ENCODE results near the gene ZNF789. TPM values are rescaled to one million over a fixed set of nuclear protein-coding genes. Genes with fewer than 3 reads are reported as not detected.

The ZNF789 gene
- total and polyA plus RNA-seq, 2 of the 4 experiments (the other 2 are of a cell fraction) = 4.8 to 8.9 TPM

DNA sequence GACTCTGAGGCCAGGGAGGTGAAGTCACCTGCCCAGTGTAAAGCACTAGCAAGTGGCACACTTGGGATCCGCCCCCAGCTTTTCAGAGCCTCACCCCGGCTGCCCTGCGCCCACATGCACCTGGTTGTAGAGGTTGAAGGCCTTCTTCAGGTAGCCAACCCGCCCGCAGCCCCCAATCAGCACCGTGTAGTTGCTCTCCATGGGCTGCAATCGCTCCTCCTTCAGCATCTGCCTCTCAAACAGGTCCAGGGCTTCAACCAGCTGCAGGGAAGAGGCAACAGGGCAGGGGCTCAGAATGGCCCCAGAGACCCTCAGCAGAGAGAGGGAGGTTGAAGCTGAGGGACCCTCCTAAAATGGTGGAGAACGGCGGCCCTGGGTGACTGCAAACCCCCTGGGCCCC, 39.5 kb upstream of the ZNF789 start:
- 97% methylated on average over 7 of the region's 9 CpGs; no CpG with 5 or more reads in 1 of the 2 experiments for WGBS, 2 experiments (ENCODE audit: extremely low coverage in 2 of 2, insufficient read length in 1 of 2)

More for the DNA sequence above, 39.5 kb upstream of the ZNF789 start:
- Histone ChIP-seq H3K36me3 (ENCODE audit: control insufficient read depth, insufficient read depth, low read length) (peaks cover 50% of the 10 kb centered on the region), H4K5ac (ENCODE audit: low read depth, low read length) (no peak overlapping the region), H2AFZ (replicated peaks; ENCODE audit: low read length, poor library complexity) (no peak overlapping the region), H3K9me3 (ENCODE audit: control insufficient read depth, insufficient read depth, low read length) (no peaks in the 10 kb centered on the region), H3K79me1 (ENCODE audit: low read depth in 1 of 2, low read length in 2 of 2) (peaks cover 13 to 18% of the 10 kb centered on the region in 2 experiments), H3K23ac (ENCODE audit: low read depth, low read length) (no peak overlapping the region), H3K27me3 (ENCODE audit: control insufficient read depth, insufficient read depth, low read length) (no peaks in the 10 kb centered on the region), H3K4ac (ENCODE audit: low read depth, low read length) (no peak overlapping the region), H2AK9ac (replicated peaks; ENCODE audit: low read depth, low read length, poor library complexity) (peak overlapping the region; percentile 42), H3K4me3 (ENCODE audit: insufficient read depth, low read depth, low read length) (no peak overlapping the region), H2BK20ac (ENCODE audit: low read depth, low read length) (no peak overlapping the region), H3K14ac (replicated peaks; ENCODE audit: low read depth, low read length) (no peak overlapping the region), H2BK15ac (ENCODE audit: low read depth, low read length) (no peak overlapping the region), H3K27ac (ENCODE audit: insufficient read depth, low read length) (no peak overlapping the region), H3K4me1 (ENCODE audit: control insufficient read depth, insufficient read depth, low read length) (no peaks in the 10 kb centered on the region), H3K4me2 (ENCODE audit: low read depth, low read length) (no peak overlapping the region), H3K9ac (ENCODE audit: low read depth, low read length) (no peak overlapping the region), H3K56ac (ENCODE audit: extremely low read depth, insufficient read depth, low read length) (no peak overlapping the region), H4K8ac (ENCODE audit: low read depth in 2 of 2, low read length in 2 of 2) (no peak overlapping the region), H4K91ac (ENCODE audit: insufficient read depth, low read depth, low read length) (no peak overlapping the region), H4K20me1 (ENCODE audit: insufficient read depth, low read length) (no peaks in the 10 kb centered on the region; the same call in none of the 2 replicates), H2AK5ac (ENCODE audit: low read depth, low read length) (no peak overlapping the region), H3K18ac (ENCODE audit: low read depth, low read length) (no peak overlapping the region), H3K9me1 (ENCODE audit: insufficient read depth, low read length) (0 out of 2 replicates have a peak, but pooled peaks cover 3% of the 10 kb centered on the region), H2BK5ac (ENCODE audit: low read depth, low read length, poor library complexity, severe bottlenecking) (no peak overlapping the region), H2BK120ac (ENCODE audit: low read depth, low read length) (no peak overlapping the region)
- ChIA-PET CTCF (no interaction called here), POLR2A (ENCODE audit: unreplicated experiment) (no interaction called here)
- TF ChIP-seq RFX5 (IDR thresholded peaks at IDR 0.05; ENCODE audit: low read depth, low read length) = no peak
- TF ChIP-seq SMC3 (IDR thresholded peaks at IDR 0.05; ENCODE audit: low read depth, low read length) = no peak
- TF ChIP-seq MAZ (IDR thresholded peaks at IDR 0.05; ENCODE audit: borderline replicate concordance, low read depth, low read length) = no peak
- TF ChIP-seq CEBPB (IDR thresholded peaks at IDR 0.05; ENCODE audit: low read depth, low read length) = no peak
- TF ChIP-seq POLR2A (IDR thresholded peaks at IDR 0.05; ENCODE audit: low read depth, low read length) = no peak
- no peak for TF ChIP-seq RAD21 (IDR thresholded peaks at IDR 0.05; ENCODE audit: low read length)
- TF ChIP-seq, protein P1, sequence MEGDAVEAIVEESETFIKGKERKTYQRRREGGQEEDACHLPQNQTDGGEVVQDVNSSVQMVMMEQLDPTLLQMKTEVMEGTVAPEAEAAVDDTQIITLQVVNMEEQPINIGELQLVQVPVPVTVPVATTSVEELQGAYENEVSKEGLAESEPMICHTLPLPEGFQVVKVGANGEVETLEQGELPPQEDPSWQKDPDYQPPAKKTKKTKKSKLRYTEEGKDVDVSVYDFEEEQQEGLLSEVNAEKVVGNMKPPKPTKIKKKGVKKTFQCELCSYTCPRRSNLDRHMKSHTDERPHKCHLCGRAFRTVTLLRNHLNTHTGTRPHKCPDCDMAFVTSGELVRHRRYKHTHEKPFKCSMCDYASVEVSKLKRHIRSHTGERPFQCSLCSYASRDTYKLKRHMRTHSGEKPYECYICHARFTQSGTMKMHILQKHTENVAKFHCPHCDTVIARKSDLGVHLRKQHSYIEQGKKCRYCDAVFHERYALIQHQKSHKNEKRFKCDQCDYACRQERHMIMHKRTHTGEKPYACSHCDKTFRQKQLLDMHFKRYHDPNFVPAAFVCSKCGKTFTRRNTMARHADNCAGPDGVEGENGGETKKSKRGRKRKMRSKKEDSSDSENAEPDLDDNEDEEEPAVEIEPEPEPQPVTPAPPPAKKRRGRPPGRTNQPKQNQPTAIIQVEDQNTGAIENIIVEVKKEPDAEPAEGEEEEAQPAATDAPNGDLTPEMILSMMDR (conservative IDR thresholded peaks at IDR 0.05; ENCODE audit: low read depth, low read length) = no peak
- no peak for TF ChIP-seq NFE2L2 (IDR thresholded peaks at IDR 0.05; ENCODE audit: low read depth, low read length)
- no peak for TF ChIP-seq FOS (IDR thresholded peaks at IDR 0.05; ENCODE audit: low read depth, low read length)
- no peak for TF ChIP-seq BHLHE40 (IDR thresholded peaks at IDR 0.05; ENCODE audit: low read depth, low read length)
- no peak for TF ChIP-seq MAFK (IDR thresholded peaks at IDR 0.05; ENCODE audit: low read depth, low read length)
- TF ChIP-seq RCOR1 (IDR thresholded peaks at IDR 0.05; ENCODE audit: insufficient replicate concordance, low read length) = no peak
- no peak for TF ChIP-seq CHD1 (IDR thresholded peaks at IDR 0.05; ENCODE audit: low read depth, low read length)
- TF ChIP-seq, protein P2, sequence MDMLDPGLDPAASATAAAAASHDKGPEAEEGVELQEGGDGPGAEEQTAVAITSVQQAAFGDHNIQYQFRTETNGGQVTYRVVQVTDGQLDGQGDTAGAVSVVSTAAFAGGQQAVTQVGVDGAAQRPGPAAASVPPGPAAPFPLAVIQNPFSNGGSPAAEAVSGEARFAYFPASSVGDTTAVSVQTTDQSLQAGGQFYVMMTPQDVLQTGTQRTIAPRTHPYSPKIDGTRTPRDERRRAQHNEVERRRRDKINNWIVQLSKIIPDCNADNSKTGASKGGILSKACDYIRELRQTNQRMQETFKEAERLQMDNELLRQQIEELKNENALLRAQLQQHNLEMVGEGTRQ (IDR thresholded peaks at IDR 0.05; ENCODE audit: low read depth, low read length) = no peak
- TF ChIP-seq, protein P3, sequence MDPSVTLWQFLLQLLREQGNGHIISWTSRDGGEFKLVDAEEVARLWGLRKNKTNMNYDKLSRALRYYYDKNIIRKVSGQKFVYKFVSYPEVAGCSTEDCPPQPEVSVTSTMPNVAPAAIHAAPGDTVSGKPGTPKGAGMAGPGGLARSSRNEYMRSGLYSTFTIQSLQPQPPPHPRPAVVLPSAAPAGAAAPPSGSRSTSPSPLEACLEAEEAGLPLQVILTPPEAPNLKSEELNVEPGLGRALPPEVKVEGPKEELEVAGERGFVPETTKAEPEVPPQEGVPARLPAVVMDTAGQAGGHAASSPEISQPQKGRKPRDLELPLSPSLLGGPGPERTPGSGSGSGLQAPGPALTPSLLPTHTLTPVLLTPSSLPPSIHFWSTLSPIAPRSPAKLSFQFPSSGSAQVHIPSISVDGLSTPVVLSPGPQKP (IDR thresholded peaks at IDR 0.05; ENCODE audit: borderline replicate concordance, low read depth, low read length) = no peak
- no peak for TF ChIP-seq MXI1 (IDR thresholded peaks at IDR 0.05; ENCODE audit: borderline replicate concordance, low read depth, low read length)
- dilution Hi-C loops (cut with HindIII; ENCODE audit: low sequenced_read_pairs, unreplicated experiment) (no loop called here), in situ Hi-C loops (cut with MboI; ENCODE audit: low sequenced_read_pairs) (no loop called here), intact Hi-C loops (cut with micrococcal nuclease) (no loop called here)
- no TSS peak for BruUV-seq (replicated peaks)
- DNase-seq = no peak
- ATAC-seq (ENCODE audit: low read depth) = no peak
